BLaER1 (cell line): ENCODE measurements around the gene CDK5RAP3.

Experiments used
- H3K27ac ChIP-seq: shearing (Covaris generic); formaldehyde crosslinking; 2 replicates; pipeline ENCODE4 v1.8.1; 2022
- H3K27me3 ChIP-seq: shearing (Covaris generic); formaldehyde crosslinking; 2 replicates; pipeline ENCODE4 v1.8.1; 2022
- H3K36me3 ChIP-seq: shearing (Covaris generic); formaldehyde crosslinking; 2 replicates; pipeline ENCODE4 v1.8.1; 2022
- H3K4me1 ChIP-seq: shearing (Covaris generic); formaldehyde crosslinking; 2 replicates; pipeline ENCODE4 v1.8.1; 2022
- H3K4me2 ChIP-seq: shearing (Covaris generic); formaldehyde crosslinking; 2 replicates; pipeline ENCODE4 v1.8.1; 2022
- H3K4me3 ChIP-seq: shearing (Covaris generic); formaldehyde crosslinking; 2 replicates; pipeline ENCODE4 v1.8.1; 2022
- H3K9ac ChIP-seq: shearing (Covaris generic); formaldehyde crosslinking; 2 replicates; pipeline ENCODE4 v1.8.1; 2022
- H3K9me3 ChIP-seq: shearing (Covaris generic); formaldehyde crosslinking; 2 replicates; pipeline ENCODE4 v1.8.1; 2022
- H4K20me1 ChIP-seq: shearing (Covaris generic); formaldehyde crosslinking; 2 replicates; pipeline ENCODE4 v1.8.1; 2022
- Cebpa-rat ChIP-seq: shearing (Covaris generic); IDR thresholded peaks from 2 replicates; pipeline ENCODE4 v1.8.1; 2022

CDK5RAP3 gene

GRCh38 chr17:48028736-48029135 lies 57.8 kb downstream of the CDK5RAP3 start:
- H3K4me3 ChIP-seq: no peak overlapping the region
- no peak overlapping the region for H3K27ac ChIP-seq
- H3K9ac ChIP-seq: no peak overlapping the region
- H3K36me3 ChIP-seq: no peaks in the 10 kb centered on the region
- TF ChIP-seq Cebpa-rat: no peak
- H3K9me3 ChIP-seq: no peaks in the 10 kb centered on the region
- peaks cover 40% of the 10 kb centered on the region for H3K27me3 ChIP-seq
- no peak overlapping the region for H3K4me2 ChIP-seq
- H3K4me1 ChIP-seq: peaks cover 20% of the 10 kb centered on the region
- H4K20me1 ChIP-seq: peaks cover 27% of the 10 kb centered on the region

GRCh38 chr17:48030531-48030930 lies 59.6 kb downstream of the CDK5RAP3 start:
- H3K9ac ChIP-seq: no peak overlapping the region
- no peaks in the 10 kb centered on the region for H3K36me3 ChIP-seq
- no peak overlapping the region for H3K4me2 ChIP-seq
- peaks cover 17% of the 10 kb centered on the region; the same call in 1 of the 2 replicates for H4K20me1 ChIP-seq
- no peak for TF ChIP-seq Cebpa-rat
- peaks cover 7% of the 10 kb centered on the region for H3K4me1 ChIP-seq
- no peaks in the 10 kb centered on the region for H3K9me3 ChIP-seq
- no peak overlapping the region for H3K27ac ChIP-seq
- H3K4me3 ChIP-seq: no peak overlapping the region
- H3K27me3 ChIP-seq: peaks cover 45% of the 10 kb centered on the region
